HCEC 1CT (cell line): ENCODE data around the gene SNRPB.
"Not testable (repeated sequence)": the region's sequence is repeated elsewhere in the genome, so short reads cannot be mapped to it uniquely, and the experiment has no call there.

ENCODE experiments used
- DNase-seq: peaks from one replicate; pipeline ENCODE4 v3.0.0-alpha.2; 2017

The SNRPB gene

DNA sequence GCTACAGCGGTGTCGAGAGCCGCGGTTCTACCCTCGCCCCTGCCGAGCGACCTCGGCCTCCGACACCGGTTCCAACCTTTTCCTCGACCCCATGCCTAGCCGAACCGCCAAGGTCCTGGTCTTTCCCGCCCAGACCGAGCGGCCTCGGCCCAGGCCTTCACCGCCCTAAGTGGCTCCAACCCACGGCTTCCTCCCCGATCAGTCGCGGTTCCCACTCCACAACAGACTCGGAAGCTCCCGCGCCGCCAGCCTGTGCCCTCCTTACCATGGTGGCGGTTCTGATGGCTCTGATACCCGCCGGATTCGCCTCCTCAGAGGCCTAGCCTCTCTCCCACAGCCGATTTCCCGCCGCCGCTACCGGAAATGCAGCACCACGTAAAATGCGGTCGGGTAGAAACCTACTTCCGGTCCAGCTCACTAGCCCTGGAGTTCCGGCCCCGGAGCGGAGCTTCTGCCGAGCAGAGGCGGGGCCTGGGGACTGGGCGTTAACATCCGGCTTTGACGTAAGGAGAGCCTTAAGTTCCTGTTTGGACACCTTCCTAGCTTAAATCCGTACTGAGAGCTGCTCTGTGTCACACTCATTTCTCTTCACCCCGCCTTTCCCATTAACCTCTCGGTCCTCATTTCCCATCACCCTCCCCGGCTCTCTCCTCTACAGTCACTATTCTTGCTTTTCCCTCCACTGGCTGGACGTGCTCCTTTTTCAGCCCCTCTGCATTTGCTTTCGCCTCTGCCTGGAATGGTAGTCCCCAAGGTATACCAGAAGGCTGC is at the start of gene SNRPB:
TSS of gene SNRPB (minus strand) at position 367 of the 771 bp plus-strand sequence. CDS start at position 268, 99 bp downstream.
- DNase-seq = peak; percentile 100

DNA sequence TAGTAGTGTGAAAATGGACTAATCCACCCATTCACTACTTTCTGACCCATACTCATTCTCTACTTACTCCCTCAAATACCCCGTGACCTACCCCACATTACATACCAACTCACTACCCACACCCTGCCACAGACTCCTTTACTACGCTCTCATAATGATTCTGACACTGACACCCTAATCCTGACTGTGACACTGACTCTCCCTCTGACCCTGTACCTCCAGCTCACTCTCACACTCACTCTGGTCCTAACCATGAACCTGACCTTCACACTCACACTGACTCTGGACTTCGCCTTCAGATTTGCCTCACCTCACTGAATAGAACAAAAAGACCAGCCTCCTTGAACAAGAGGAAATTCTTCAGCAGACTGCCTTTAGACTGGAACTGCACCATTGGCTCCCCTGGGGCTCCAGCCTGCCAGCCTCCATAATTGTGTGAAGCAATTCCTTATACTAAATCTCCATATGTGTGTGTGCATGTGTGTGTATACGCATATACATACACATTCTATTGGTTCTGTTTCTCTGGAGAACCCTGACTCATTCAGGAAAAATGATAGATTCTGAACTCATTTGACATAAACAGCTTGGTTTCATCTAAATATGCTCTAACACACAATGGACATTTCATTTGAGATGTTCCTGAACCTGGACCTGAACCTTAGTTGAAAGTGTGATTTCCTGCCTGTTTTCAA is 48.7 kb upstream of the SNRPB start:
- DNase-seq = peak; percentile 74

DNA sequence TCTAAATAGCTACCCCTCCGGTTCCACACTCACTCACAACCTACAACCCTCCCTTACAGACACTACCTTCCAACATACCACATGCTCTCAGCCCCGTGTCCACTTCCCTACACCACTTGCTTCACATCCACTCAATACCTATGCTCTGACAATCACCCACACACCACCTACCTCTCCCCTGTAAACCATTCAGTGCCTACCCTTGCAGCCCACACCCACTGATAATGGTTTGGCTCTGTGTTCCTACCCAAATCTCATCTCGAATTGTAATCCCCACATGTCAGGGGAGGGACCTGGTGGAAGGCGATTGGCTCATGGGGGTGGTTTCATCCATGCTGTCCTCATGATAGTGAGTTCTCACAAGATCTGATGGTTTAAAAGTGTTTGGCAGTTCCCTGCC is 48.0 kb upstream of the SNRPB start:
- DNase-seq = no peak

DNA sequence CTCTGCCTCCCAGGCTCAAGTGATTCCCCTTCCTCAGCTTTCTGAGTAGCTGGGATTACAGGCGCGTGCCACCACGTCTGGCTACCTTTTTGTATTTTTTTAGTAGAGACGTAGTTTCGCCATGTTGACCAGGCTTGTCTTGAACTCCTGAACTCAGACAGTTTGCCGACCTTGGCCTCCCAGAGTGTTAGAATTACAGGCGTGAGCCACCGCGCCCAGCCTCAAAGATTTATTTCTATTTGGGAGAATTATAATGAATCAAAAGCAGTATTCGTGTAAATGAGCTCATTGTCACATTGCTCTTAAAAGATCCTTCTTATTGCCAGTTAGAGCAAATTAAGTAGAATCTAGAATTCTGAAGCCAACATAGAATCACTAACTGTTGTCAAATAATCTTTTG is 47.5 kb upstream of the SNRPB start:
- DNase-seq = no peak

DNA sequence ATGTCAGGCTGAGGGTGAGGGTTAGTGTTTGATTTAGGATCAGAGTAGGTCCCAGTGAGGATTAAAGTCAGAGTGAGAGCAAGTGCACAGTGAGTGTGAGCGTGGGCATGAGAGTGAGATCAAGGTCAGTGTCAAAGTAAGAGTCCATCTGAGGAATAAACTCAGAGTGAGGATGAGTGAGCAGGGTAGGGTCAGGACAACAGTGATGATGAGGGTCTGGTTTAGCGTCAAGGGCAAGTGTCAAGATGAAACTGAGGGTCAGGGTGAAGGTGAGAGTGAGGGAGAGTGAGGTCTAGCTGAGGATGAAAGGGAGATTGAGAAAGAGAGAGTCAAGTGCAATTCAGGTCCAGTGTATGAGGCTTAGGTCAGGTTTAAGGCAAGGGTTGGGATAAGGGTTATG is 45.8 kb upstream of the SNRPB start:
- DNase-seq = no peak

DNA sequence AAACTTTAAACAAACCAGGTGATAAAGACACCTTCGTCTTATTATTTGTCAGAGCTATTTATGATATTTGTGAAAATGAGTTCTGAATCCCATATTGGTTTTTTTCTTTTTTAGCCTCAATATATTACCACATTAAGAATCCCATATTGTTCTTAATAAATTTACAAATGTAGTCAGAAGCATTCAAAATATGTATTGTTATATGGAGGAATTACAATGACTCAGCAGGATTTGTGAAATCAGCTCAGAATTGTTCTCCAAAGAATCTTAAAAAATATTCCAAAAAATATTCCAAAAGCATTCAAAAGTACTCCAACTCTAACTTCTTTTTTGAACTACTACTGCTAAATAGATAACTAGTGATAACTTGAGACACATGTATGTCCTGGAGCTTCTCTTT is 44.6 kb upstream of the SNRPB start:
- DNase-seq = no peak

DNA sequence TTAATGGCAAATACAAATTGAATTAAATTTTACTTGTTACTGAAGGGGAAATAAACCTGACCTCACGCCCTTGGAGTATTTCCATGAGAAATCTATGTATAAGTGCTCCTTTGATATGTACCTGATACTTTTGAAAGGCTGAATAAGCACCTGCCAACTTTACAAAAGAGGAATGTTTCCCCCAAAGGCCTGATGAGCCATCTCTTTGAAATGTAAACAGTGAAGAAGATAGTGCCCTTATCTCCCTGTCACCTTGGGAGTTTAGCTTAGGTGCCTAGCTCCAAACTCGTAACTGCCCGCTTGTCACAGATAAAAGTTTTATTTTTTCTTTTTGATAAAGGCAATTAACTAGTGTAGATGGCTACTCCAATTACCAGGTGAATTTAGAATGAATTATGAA is 39.2 kb upstream of the SNRPB start:
- no peak for DNase-seq

DNA sequence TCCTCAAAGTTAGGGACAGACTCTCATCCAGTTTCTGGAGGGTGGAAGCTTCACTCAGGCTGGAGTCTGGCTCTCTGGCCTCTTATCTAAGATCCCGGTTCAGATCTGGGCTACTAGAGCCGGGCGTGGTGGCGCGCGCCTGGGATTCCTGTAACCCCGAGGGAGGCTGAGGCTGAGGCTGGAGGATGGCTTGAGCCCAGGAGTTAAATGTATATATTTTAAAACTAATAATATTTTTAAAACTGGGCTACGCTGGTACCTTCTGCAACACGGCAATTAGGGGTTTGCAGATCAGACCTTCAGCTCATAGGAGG is 38.8 kb upstream of the SNRPB start:
- DNase-seq = no peak

DNA sequence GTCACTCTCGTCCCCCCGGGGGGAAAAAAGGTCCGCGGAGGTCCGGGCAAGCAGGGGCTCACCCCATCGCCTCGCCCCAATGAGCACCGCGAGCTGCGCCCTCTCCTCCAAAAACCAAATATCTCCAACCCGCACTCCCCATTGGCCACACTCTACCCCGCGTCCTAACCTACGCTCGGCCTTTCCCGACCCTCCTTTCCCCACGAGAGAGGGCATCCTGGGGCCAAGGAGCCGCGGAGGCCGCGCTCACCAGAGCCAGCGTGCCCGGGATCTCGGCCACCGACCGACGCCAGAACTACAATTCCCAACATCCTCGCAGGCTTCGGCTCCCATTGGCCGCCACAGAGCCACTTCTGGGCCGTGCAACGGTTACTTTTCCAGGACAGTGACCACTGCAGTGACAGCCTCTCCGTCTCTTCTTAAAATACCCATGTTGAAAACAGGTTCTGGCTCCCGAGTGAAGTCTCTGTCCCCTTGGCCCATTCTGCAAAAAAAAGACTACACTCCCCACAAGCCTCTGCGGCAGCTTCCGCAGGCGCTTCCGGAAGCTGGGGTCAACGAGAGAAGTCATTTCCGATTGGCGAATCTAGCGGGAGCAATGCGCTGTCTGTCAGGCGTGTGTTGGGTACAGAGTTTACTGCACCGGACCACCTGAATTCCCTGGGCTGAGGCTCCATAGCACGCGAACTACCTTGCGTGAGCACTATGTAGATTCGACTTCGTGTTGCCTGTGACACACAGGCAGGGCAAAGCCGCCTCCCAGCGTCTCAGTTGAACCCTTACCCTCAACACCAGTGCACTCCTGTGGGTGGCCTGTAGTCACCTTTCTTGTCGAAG is 38.3 kb upstream of the SNRPB start, which contains the start of gene ZNF343:
TSS of gene ZNF343 (minus strand) at position 285 of the 837 bp plus-strand sequence. CDS start 15,020 bp downstream, outside the sequence.
- peak; percentile 79 for DNase-seq

DNA sequence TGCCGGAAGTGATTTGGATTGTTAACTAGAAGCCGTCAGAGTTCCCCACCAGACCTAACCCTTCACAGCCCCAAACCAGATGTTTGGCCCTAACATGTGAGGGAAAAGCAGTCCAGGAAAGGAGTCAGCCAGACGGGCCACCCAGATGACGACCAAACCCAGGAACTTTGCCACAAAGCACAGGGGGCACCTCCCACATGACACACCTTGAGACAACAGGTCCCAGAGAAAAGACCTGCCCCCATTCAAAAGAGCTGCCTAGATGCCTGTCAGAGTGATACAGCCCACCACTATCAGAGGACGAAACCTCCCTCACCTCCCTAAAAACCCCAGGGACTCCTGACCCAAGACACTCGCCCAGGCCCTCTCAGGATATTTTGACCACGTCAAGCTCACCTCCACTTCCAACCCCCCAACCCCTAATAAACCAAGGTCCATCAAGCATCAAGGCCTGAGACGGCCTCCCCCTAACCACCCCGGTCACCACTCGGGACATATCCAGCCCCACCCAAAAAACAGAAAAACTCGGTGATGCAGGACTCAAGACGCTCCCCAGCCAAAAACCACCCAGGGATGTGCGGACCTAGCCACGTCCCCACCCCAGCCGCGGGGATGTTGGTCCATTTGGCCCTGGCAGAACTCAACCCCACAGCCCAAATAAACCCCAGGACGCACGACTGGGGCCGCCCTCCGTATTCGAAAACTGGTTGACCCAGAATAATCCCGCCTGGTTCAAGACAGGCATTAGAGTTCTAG is 37.5 kb upstream of the SNRPB start:
- DNase-seq = peak; percentile 21

DNA sequence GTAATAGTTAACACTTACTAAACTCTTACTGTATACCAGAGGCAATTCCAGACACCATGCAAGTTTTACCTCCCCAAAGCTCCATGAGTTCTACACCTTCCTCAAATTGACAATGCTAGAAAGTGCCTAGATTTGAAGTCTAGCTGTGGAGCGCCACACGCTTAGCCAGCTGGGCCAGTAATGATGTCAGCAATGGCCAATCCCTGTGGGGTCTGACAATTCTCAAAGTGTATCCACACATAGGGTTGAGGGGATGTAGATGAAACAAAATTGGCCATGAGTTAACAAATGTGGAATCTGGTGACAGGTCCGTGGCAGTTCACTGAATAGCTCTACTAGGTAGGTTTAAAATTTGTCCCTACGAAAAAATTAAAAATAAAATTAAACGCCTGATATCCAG is 36.9 kb upstream of the SNRPB start:
- no peak for DNase-seq

DNA sequence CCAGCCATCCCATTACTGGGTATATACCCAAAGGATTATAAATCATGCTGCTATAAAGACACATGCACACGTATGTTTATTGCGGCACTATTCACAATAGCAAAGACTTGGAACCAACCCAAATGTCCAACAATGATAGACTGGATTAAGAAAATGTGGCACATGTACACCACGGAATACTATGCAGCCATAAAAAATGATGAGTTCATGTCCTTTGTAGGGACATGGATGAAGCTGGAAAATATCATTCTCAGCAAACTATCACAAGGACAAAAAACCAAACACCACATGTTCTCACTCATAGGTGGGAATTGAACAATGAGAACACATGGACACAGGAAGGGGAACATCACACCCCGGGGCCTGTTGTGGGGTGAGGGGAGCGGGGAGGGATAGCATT is 35.8 kb upstream of the SNRPB start:
- DNase-seq = not testable (repeated sequence)

DNA sequence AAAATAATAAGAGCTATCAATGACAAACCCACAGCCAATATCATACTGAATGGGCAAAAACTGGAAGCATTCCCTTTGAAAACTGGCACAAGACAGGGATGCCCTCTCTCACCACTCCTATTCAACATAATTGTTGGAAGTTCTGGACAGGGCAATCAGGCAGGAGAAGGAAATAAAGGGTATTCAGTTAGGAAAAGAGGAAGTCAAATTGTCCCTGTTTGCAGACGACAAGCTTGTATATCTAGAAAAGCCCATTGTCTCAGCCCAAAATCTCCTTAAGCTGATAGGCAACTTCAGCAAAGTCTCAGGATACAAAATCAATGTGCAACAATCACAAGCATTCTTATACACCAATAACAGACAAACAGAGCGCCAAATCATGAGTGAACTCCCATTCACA is 34.2 kb upstream of the SNRPB start:
- DNase-seq = not testable (repeated sequence)

DNA sequence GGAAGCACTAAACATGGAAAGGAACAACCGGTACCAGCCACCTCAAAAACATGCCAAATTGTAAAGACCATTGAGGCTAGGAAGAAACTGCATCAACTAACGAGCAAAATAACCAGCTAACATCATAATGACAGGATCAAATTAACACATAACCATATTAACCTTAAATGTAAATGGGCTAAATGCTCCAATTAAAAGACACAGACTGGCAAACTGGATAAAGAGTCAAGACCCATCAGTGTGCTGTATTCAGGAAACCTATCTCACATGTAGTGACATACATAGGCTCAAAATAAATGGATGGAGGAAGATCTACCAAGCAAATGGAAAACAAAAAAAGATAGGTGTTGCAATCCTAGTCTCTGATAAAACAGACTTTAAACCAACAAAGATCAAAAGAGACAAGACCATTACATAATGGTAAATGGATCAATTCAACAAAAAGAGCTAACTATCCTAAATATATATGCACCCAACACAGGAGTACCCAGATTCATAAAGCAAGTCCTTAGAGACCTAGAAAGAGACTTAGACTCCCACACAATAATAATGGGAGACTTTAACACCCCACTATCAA is 32.3 kb upstream of the SNRPB start:
- not testable (repeated sequence) for DNase-seq

DNA sequence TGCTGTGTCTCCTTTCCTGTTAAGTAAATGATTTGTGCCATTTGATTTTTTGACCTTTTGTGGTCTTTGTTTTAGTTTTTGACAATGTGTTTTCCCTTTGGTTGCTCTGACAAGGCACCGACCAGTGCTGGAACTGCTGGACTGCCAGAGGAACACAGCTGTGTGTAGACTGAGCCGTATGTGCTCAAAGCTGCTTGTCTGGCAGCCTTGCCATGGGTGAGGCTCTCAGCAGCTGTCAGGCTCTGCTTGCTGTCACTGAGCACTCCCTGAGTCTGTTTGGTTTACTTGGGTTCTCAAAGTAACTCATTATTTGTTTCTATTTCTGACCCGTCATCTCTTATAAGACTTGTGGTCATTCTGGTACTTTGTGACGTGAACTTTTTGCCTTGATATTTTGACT is 15.1 kb upstream of the SNRPB start:
- DNase-seq = no peak

DNA sequence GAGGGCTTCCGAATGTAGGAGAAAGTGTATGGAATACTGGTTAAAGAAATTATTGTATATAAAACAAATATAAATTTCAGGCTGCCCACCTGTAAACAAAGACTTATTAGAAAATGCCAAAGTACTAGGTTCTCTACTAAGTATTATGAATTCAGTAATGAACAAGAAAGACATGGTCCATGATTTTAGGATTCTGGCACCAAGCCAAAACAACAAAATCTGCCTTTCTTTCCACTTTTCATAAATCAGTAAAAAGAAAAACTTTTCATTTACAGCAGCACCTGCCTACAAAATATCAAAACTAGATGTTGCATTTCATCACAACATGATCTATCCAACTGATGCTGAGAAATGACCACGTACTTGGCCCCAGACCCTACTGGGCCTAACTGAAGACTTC is 14.5 kb upstream of the SNRPB start:
- DNase-seq = no peak

DNA sequence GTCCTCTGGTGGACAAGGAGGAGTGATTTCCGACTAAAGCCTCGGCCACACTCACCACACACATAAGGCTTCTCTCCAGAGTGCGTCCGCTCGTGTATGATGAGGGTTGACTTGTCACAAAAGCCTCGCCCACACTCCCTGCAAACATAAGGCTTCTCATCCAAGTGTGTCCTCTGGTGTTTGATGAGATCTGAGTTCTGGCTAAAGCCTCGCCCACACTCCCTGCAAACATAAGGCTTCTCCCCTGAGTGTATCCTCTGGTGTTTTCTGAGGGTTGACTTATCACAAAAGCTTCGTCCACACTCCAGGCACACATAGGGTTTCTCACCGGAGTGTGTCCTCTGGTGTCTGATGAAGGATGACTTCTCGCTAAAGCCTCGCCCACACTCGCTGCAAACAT is 12.9 kb upstream of the SNRPB start:
- no peak for DNase-seq

DNA sequence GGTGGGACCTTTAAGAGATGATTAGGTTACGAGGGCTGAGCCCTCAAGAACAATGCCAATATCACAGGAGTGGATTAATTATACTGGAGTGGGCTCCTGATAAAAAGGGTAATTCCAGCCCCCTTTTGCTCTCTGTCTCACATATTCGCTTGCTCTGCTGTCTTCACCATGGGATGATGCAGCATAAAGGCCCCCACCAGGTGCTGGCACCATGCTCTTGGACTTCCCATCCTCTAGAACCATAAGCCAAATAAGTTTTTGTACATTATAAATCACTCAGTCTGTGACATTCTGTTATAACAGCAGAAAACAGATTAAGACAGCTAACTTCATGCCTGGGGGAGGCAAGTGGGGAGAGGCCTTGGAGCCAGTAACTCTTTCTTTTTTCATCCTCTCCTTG is 9.8 kb upstream of the SNRPB start:
- no peak for DNase-seq

DNA sequence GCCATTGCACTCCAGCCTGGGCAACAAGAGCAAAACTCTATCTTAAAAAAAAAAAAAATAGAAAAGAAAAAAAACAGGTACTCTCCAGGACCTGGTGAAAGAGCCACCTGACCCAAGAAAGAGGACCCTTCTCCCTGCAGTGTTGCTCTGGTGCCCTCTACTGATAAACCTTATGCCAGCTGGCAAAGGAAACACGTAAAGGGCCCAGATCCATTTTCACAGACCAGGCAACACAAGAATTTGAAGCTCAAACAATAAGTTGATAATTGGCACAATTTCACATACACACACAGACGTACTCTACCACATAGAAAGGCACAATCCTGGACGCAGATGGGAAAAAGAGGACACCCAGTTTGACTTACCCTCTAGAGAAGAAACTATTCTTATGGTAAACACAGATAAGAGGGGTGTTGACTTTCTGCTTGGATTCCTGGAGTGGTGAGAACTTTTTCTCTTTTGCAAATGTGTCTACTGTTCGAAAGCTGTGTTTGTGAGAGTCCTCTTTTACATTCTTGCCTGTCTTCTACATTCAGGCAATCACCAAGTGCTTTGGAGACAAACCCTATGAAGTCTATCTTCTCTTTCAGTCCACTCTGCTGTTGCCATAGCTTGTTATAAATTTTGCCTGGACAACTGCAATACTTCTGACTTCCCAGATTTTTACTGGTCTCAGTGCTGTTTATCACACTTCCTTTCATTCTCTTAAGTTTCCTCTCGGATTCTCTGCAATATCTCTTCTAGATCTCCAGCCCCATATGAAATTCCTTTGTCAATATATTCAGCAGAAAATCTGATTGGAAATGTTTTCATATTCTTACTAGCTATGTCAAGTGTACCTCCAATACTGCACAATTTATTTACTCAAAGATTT is 6.4 kb upstream of the SNRPB start:
- no peak for DNase-seq

DNA sequence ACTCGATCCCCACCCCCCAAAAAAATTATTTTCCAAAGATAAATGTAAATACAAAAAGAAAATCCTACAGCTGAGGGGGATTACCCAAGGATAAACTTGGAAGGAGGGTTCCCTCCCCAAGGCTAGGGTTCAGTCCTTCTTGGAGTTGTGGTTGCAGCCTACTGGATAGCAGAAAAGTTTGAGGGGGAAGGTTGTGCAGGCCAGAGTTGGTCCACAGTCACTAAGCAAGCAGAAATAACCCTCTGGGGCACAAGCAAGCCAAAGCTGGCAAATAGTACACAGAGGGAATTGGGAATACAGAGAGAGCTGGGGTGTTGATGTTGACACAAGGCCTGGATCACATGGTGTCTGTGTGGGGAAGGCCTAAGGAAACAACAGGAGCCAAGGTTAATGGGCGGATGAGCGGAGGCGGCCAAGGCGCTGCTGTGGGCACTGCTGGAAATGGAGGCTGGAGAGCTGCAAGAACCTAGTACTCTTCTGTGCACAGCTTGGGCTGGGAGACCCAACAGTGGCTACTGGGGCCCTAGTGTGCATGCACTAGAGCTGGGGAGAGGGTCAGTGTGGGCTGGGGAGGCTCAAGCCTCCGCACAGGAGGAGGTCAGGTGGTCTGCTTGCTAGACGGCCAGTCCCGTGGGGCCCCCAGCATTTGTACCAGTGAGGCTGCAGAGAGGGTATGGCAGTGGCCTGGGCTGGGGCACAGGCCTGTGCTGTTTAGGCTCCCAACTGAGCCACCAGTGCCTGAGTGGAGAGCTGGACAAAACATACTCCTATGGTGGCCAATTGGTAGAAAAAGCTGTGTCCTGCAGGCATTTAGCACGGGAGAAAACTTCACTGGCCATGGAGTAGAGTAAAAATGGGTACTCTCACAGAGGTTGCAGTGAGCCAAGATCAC is 5.5 kb upstream of the SNRPB start:
- no peak for DNase-seq
